HL-60/S4 treated with retinoic acid at 250 ng/mL for 4 days and 3 days (cell line): ENCODE data around the gene DOCK6.
"Not testable (repeated sequence)": the region's sequence is repeated elsewhere in the genome, so short reads cannot be mapped to it uniquely, and the experiment has no call there.

Experiments used
- in situ Hi-C: fragments of 300-500 bp; cut with MboI; formaldehyde crosslinking; loops from 2 replicates; pipeline ENCODE4 v1.7.0; 2022; ENCODE audit warnings: low sequenced_read_pairs

DOCK6 gene

DNA sequence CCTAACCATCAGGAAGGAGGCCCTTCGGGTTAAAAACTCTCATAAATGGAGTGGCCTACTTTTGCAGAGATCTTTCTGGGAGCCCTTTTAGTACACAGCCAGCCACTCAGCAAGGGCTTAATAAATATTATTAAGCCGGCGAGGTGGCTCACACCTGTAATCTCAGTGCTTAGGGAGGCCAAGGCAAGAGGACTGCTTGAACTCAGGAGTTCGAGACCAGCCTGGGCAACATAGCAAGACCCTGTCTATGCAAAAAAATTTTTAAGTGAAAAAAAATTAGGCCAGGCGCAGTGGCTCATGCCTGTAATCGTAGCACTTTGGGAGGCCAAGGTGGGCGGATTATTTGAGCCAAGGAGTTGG, 64.2 kb downstream of the DOCK6 start:
- in situ Hi-C loops = no loop called here

DNA sequence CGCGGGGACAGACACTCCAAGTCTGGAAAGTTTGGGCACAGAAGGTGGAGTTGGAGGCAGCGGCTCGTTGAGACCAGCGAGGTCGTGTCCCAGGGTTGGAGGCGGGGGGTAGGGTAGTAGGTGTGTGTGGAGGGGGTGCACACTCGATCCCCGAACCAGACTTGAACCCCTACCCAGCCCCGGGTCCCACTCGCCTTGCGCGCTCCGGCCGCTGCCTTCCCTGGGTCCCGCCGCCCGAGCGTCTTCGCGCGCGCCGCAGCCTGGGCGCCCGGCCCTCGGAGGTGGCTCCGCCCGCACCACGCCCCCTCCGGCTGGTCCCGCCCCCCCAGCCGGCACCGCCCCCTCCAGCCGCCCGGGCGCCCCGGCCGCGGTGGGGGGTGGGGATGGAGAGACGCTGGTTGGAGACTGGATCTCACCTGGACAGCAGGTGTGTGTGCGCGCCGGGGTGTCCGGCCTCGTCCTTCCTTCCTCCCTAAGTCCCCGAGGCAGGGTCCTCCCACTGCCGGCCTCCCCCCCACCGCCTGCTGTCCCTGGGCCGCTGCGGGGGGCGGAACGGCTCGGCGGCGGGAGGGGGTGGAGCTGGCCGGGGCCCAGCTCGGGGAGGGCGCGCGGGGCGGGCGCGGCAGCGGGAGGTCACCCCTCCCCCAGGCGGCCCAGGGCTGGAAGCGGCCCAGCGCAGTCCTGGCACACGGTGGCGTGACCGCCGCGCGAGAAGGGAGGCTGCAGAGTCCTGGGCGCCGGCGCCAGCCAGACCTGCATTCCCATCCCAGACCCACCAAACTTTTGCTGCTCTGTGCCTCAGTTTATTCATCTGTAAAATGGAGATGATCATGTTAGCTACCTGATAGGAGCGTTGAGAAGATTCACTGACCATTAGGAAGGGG, 64.8 kb downstream of the DOCK6 start, which contains the start of gene KANK2:
KANK2 (minus strand) TSS at position 255 of the 884 bp plus-strand sequence. CDS start 3,034 bp downstream, outside the sequence.
- in situ Hi-C loops = no loop called here

DNA sequence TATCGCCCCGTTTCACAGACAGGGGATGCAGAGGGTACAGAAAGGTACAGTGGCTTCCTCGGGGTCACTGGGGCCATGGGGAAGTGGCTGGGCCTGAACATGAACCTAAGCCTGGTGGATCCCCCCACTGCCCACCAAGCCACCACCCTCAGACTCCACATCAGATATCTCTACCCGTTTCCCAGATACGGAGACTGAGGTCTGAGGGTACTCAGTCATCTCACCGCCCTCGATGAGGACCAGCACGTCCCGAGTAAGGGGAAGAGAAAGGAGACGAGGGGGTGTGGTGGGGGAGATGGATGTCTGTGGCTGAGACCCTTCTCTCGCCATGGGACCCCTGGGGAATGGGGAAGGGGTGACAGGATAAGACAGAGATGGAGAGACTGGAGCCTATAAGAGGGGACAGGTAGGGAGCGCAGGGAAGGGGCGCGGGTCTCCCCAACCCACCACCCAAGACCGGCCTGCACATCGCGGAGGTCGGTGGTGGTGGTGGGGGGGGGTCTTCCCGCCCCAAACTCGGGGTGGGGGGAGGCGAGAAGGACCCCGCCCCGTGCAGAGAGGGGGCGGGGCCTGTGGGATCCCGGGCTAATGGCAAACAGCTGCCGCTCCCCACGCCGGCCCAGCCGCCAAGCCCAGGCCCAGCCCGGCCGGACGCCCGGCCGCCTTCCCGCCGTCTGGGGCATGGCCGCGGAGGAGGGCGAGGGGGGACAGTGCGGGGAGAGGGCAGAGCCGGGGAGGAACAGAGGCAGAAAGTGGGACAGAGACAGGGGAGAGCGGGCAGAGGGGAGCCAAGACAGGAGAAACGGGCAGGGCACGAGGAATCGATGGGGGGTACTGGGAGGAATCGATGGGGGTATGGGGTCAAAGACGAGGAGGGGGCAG, 65.7 kb downstream of the DOCK6 start:
- in situ Hi-C loops = no loop called here

DNA sequence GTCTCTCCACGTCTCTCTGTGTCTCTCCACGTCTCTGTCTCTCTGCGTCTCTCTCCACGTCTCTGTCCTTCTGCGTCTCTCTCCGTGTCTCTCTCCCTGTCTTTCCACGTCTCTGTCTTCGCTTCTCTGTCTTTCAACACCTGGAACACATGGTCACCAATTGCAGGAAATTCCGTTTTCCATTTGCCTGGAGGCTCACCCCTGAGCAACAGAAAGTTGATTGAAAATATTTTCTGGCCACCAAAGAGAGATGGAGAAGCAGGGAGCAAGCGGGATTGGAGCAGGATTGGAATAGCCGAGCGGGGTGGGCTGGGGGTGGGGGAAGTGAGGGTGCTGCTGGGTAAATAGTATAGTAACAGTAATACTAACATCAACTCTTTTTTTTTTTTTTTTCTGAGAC, 66.6 kb downstream of the DOCK6 start:
- in situ Hi-C loops = no loop called here

DNA sequence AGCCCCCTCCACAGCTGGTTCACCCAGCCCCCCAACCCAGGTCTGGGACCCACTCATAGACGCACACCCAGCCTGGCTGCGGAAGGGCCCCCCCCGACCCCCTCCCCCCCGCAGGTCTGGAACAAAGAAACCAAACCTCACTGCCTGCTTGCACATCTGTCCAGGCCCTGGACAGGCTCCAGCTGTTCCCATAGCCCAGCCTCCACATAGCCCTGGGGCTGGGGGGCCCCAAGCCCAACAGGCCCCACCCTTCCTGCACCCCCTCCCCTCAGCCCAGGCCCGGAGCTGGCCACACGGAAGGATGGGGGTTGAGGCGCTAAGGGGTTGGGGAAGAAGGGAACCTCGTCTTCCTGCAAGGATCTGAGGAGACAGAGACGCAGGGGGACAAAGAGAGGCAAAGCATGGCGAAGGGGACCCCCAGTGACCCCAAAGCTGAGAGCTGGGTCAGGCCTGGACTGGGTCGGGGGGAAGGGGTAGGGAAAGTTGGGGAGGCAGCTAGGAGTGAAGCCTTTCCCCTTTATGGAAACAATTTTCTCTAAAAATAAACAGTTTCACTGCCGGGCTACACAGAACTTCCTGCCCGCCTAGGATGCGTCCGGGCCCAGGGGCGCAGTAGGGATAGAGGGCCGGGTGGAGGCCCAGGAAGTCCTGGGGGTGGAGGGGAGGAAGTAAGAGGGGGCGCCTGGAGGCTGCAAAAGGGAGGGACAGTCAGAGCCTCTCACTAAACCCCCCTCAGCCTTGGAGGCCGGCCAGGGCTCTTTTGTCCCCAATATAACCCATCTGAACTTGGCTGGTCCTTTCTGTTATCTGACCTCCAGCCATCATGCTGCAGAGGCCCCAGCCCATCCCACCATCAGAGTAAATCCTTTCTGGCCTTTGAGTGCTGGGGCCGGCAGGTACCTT, 67.4 kb downstream of the DOCK6 start:
- in situ Hi-C loops = no loop called here

DNA sequence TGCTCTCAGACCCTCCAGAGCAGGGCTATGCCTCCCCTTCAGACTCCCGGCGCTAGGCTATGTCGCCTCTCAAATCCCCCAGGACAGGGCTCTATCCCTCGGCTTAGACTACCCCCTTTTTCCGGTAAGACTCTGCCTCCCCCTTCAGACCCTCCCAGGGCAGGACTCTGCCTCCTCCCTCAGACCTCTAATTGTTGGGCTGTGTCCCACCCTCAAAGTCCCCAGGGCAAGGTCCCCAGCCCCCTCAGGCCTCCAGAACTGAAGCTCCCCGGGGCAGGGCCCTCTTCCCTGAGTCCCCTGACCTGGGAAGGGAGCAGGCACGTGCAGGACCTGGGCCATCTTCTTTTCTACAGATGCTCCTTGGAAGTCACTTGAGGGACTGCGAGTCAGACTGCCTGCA, 68.2 kb downstream of the DOCK6 start:
- in situ Hi-C loops = no loop called here

DNA sequence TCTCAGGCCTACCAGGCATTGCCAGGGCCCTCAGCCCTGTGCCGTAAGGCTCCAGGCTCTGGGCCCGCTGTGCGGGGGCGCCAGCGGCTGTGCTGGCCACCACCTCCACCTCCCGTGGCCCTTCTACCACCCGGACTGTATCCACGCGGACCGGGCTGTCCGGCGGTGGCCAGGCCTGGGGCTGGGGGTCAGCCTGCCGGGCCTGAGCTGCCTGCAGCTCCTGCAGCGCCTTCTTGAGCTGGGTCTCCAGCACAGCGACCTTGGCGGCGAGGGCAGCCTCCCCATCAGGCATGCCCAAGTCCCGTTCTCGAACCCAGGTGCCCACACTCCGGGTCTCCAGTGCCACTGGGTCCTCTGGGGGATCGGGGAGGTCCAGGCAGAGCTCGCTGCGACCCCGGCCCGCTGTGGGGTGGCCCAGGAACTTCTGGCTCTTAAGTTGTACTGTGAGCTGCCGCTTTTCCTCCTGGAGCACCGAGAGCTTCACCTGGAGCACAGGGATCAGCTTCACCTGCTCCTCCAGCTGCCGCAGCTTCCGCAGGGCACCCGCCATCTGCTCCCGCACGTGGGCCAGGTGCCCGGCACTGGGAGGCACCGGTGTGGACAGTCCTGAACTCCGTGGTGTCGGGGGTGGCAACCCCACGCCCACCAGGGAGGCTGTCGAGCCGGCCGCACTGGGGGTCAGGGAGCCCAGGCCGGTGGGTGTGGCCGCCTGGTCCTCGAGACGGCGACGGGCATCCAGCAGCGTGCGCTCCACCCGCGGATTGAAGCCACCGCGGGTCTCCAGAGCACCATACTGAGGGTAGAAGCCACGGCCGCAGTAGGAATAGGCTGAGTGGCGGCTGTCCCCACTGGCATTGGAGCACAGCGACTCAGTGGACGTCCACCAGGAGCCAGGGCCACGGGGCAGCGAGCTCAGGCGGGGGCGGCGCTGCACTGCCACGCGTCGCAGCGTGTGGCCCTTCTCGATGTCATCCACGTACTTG, 69.1 kb downstream of the DOCK6 start:
- in situ Hi-C loops = no loop called here

DNA sequence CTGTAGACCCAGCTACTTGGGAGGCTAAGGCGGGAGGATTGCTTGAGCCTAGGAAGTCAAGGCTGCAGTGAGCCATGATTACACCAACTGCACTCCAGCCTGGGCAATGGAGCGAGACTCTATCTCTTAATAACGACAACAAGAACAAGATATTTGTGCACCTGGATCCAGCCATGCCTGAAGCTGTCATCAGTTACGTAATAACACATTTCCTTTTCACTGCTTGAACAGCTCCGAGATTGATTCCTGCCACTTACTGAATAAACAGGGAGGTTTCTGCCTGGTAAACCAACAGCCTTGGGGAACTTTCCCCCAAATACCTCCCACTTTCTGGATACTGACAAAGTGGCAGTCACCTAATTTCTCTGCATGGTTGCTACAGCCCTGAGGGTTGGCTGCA, 70.4 kb downstream of the DOCK6 start:
- in situ Hi-C loops = no loop called here

DNA sequence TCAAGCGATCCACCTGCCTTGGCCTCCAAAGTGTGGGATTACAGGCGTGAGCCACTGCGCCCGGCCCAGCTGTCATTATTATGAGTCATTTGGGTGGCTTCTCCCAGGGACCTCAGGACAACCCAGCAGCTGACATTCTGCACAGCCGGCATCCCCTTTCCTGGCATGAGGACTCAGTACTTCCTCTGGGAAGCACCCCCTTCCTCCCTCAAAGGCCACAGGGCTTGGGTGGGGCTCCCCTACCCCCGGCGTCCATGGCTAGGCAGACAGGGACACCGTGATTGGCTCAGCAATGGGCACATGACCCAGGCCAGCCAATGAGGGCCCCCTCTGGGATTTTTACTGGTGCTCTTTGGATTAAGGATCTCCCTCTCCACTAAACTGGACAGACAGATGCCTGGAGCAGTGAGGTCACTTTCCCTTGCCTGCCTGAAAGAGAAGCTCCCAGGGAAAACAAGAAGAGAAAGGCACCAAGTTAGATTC, 71.0 kb downstream of the DOCK6 start:
- in situ Hi-C loops = no loop called here

DNA sequence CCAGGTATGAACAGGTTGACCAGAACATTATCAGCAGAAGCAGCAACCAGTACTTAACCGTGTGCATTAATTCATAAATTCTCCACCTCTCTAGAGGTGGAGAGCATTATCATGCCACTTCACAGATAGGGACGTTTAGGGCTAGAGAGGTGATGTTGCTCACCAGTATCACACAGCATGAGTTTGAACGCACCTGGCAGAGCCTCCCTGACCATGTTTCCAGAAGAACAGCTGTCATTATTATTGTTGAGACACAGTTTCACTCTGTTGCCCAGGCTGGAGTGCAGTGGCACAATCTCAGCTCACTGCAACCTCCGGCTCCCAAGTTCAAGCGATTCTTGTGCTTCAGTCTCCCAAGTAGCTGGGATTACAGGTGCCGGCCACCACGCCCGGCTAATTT, 71.8 kb downstream of the DOCK6 start:
- in situ Hi-C loops = no loop called here

DNA sequence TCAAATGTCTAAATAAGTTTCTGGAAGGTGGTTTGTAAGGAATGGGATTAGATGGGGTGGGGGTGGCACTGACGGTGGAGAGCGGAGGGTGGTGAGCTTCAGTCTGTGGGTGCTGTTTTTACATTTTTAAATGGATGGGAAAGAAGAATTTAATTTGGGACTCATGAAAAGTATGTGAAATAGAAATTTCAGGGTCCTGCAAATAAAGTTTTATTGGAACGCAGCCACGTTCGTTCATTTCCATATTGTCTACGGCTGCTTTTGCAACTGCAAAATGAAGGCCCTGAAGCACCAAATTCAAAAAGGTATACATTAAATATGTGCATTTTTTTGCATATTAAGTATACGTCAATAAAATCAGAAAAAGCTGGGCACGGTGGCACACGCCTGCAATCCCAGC, 74.9 kb downstream of the DOCK6 start:
- in situ Hi-C loops = no loop called here

DNA sequence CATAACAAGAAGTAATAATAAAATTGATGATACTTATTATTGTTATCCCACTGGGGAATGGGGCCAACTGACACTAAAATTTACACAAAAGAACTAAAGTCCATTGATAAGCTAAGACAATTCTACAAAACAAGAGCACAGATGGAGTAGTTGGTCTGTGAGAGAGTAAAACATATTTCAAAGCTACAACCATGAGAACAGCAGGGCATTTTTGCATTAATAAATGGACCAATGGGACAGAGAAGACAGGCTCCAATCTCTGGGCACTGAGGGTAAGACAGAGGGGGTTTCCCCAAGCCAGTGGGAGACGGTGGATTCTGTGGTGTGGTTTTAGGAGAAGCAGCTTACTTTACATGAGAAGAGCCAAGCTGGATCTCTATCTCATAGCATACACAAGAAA, 79.3 kb downstream of the DOCK6 start:
- in situ Hi-C loops = no loop called here

DNA sequence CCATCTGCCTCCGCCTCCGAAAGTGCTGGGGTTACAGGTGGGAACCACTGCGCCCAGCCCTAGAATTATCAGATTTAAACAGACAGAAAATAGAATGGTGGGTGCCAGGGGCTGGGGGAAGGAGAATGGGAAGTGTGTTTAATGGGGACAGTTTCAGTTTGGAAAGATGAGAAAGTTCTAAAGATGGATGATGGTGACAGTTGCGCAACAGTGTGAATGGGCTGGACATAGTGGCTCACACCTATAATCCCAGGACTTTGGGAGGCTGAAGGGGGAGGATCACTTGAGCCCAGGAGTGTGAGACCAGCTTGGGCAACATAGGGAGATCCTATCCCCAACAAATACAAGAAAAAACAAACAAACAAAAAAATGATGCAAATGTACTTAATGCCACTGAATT, 80.8 kb downstream of the DOCK6 start:
- in situ Hi-C loops = no loop called here

DNA sequence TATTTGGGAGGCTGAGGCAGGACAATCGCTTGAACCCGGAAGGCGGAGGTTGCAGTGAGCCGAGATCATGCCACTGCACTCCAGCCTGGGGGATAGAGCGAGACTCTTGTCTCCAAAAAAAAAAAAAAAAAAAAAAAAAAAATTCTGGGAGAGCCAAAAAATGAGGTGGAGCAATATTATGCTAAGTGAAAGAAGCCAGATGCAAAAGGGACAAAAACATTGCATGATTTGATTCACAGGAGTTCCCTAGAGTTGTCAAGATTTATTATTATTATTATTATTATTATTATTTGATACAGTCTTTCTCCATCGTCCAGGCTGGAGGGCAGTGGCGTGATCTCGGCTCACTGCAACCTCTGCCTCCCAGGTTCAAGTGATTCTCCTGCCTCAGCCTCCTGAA, 81.3 kb downstream of the DOCK6 start:
- in situ Hi-C loops = not testable (repeated sequence)

DNA sequence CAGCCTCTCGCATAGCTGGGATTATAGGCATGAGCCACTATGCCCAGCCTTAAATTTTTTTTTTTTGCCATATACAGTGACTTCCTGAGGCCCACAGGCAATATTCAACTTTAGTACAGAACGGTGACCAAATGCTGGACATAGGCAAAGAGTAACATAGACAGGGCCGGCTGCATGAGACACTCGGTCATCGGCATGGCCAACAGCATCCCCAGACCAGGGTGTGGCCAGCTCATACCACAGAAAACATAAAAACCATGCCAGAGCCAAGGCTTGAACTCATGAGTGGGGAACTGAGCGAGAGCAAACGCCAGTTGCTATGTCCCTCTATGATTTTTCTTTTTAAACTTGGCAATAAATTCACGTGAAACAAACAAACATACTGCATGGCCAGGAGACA, 82.0 kb downstream of the DOCK6 start:
- in situ Hi-C loops = no loop called here

DNA sequence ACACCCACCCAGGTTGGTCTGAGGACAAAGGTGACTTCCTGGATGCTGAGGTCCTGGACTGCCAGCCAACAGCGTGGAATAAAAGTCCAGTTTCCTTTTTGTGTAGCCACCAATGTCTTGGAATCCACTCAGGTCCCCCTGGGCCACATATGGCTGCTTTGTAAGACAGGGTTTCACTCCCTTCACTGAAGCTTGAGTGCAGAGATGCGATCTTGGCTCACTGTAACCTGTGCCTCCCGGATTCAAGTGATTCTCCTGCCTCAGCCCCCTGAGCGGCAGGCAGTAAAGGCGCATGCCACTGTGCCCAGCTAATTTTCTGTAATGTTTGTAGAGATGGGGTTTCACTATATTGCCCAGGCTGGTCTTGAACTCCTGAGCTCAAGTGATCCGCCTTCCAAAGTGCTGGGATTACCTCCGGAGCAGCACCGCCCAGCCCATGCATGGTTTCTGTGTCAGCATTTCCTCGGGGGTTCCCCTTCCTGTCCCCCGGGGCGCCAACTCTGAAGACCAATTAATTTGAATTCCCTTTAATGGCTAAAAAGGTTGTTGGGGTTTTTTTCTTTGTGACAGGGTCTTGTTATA, 82.5 kb downstream of the DOCK6 start:
- in situ Hi-C loops = no loop called here

DNA sequence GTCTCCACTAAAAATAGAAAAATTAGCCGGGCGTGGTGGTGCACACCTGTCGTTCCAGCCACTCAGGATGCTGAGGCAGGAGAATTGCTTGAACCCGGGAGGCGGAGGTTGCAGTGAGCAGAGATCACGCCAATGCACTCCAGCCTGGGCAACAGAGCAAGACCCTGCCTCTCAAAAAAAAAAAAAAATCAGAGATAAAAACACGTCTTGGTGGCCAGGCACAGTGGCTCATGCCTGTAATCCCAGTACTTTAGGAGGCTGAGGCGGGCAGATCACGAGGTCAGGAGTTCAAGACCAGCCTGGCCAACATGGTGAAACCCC, 83.2 kb downstream of the DOCK6 start:
- in situ Hi-C loops = not testable (repeated sequence)

DNA sequence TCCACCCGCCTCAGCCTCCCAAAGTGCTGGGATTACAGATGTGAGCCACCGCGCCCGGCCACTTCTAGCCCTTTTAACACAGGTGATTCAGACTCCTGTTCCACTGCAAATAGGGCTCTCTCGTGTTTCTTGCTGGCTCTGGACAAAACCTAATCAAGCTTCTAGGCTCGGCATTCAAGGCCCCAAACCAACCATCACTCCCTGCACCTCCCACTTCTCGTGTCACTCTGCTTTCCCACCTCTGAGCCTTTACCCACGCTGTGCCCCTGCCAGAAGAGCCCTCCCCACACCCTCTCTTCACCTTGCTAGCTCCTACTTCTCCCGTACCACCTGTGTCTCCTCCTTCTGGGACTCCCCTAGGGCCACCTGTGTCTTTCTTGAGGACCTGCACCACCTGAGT, 84.7 kb downstream of the DOCK6 start:
- in situ Hi-C loops = no loop called here

DNA sequence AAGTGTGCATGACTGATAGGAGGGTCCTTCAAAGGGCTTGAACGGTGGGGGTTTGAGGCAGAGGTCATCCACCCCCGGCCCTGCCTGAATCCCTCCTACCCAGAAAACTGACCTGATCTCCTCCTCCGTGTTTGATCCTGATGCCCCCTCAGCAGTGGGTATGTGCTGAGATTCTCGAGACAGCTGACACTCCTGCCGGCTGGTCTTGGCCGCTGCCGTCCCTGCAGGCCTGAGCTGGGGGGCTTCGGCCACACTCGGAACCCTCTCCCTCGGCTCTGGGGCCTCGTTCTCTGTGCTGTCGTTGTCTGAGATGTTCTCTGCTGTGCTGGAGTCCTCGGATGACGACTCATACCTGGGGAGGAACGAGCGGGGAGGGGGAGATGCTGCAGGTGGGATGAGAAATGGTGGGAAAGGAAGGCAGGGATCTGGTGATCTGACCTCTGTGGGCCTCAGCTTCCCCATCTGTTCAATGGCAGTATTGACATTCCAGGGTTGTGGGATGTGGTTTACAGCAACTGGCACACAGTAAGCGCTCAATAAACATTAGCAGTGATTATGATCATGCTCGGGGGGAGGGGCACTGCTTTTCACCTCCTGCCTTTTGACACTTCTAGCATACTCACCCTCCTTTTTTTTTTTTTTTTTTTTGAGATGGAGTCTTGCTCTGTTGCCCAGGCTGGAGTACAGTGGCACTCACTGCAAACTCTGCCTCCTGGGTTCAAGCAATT, 85.7 kb downstream of the DOCK6 start:
- in situ Hi-C loops = no loop called here
